HCT116 (cell line): ENCODE measurements around the gene NHLRC4. TPM values are rescaled to one million over a fixed set of nuclear protein-coding genes. Genes with fewer than 3 reads are reported as not detected.

Experiments used
- ATAC-seq: fragments of 200-7000 bp; cut with Tn5 transposase; 2 replicates; pipeline ENCODE4 v1.9.1; 2020; ENCODE audit warnings: mild to moderate bottlenecking, moderate library complexity
- BruUV-seq: library from RNA; stranded (reverse); fragments of 400-500 nt; replicated peaks from 2 replicates; lab custom pipeline; 2021; lab: Mats Ljungman, UMichigan
- CTCF ChIA-PET: fragments of 300-600 bp; sonication (Branson Sonifier 250); formaldehyde crosslinking; loops from one replicate; lab custom pipeline; 2021; ENCODE audit warnings: antibody characterized with exemption; lab: Charles Lee
- POLR2A ChIA-PET: fragments of 300-600, 350-600 bp; sonication (Branson Sonifier 250); formaldehyde crosslinking; loops from one replicate; lab custom pipeline; 2021; ENCODE audit warnings: antibody characterized with exemption; lab: Charles Lee
- RAD21 ChIA-PET, 2 experiments: fragments of 300-600 bp; sonication (Branson Sonifier 250); formaldehyde crosslinking; loops; one replicate each; lab custom pipeline; 2023; ENCODE audit warnings: low total read pairs in 2 of 2; ENCODE audit not compliant: uncharacterized antibody in 2 of 2, unreplicated experiment in 2 of 2, low non-redundant PET in 1 of 2; lab: Charles Lee
- DNase-seq: peaks from one replicate; pipeline ENCODE4 v3.0.0-alpha.2; 2010; ENCODE audit warnings: low read depth, low spot score
- H2AFZ ChIP-seq: fragments of 200-600 bp; shearing (Covaris generic), sonication (generic); 2 replicates; pipeline ENCODE4 v1.6.1; 2017; ENCODE audit warnings: low read depth, mixed run types, mixed read lengths, antibody characterized with exemption, low read length; ENCODE audit not compliant: poor library complexity, severe bottlenecking
- H3K27ac ChIP-seq: 2 replicates; pipeline ENCODE4 v1.5.1; 2012; ENCODE audit warnings: low read depth, low read length
- H3K27me3 ChIP-seq: fragments of 200-600 bp; sonication (generic); 2 replicates; pipeline ENCODE4 v1.6.1; 2016; ENCODE audit warnings: mixed run types, low read length, mixed read lengths; ENCODE audit not compliant: insufficient read depth
- H3K36me3 ChIP-seq, 2 experiments: fragments of 200-500 bp in 1 of 2; fragments of 200-600 bp in 1 of 2; sonication (Bioruptor generic) in 1 of 2; sonication (generic) in 1 of 2; 2 replicates each; pipeline versions ENCODE4 v1.5.1 to v1.6.1; 2014 to 2016; ENCODE audit warnings: low read length in 2 of 2, inconsistent platforms in 1 of 2, mixed read lengths in 1 of 2, mixed run types in 1 of 2; ENCODE audit not compliant: insufficient read depth in 2 of 2, control insufficient read depth in 1 of 2
- H3K4me1 ChIP-seq, 2 experiments: fragments of 200-600 bp in 1 of 2; sonication (generic) in 1 of 2; 2 replicates each; pipeline versions ENCODE4 v1.5.1 to v1.6.1; 2012 to 2017; ENCODE audit warnings: low read length in 2 of 2, inconsistent platforms in 1 of 2, mild to moderate bottlenecking in 1 of 2, mixed read lengths in 1 of 2, mixed run types in 1 of 2, moderate library complexity in 1 of 2; ENCODE audit not compliant: insufficient read depth in 2 of 2, control insufficient read depth in 1 of 2
- H3K4me2 ChIP-seq: fragments of 200-600 bp; sonication (generic); 2 replicates; pipeline ENCODE4 v1.6.1; 2017; ENCODE audit warnings: mixed run types, low read length, mixed read lengths
- H3K4me3 ChIP-seq, 2 experiments: fragments of 200-600 bp in 1 of 2; sonication (generic) in 1 of 2; replicated peaks in 1 of 2; 2 replicates each; pipeline ENCODE4 v1.5.1; 2011 to 2016; ENCODE audit warnings: low read length in 2 of 2, control low read depth in 1 of 2, low read depth in 1 of 2, mild to moderate bottlenecking in 1 of 2, mixed read lengths in 1 of 2, mixed run types in 1 of 2
- H3K79me2 ChIP-seq: fragments of 200-600 bp; sonication (generic); 2 replicates; pipeline ENCODE4 v1.6.1; 2017; ENCODE audit warnings: mild to moderate bottlenecking, mixed run types, low read length, moderate library complexity, mixed read lengths; ENCODE audit not compliant: insufficient read depth
- H3K9ac ChIP-seq: fragments of 200-600 bp; sonication (generic); 2 replicates; pipeline ENCODE4 v1.6.1; 2016; ENCODE audit warnings: low read length, mixed read lengths
- H3K9me2 ChIP-seq: fragments of 200-600 bp; sonication (generic), shearing (Covaris generic); 2 replicates; pipeline ENCODE4 v1.6.1; 2017; ENCODE audit warnings: mixed run types, mild to moderate bottlenecking, moderate library complexity; ENCODE audit not compliant: insufficient read depth
- H3K9me3 ChIP-seq, 2 experiments: fragments of 200-500 bp in 1 of 2; fragments of 200-600 bp in 1 of 2; sonication (Bioruptor generic) in 1 of 2; sonication (generic) in 1 of 2; 2 replicates each; pipeline ENCODE4 v1.6.1; 2014 to 2017; ENCODE audit warnings: low read length in 2 of 2, mixed read lengths in 2 of 2, inconsistent platforms in 1 of 2, low read depth in 1 of 2, mild to moderate bottlenecking in 1 of 2, mixed run types in 1 of 2, moderate library complexity in 1 of 2; ENCODE audit not compliant: control insufficient read depth in 1 of 2, insufficient read depth in 1 of 2
- H4K20me1 ChIP-seq: fragments of 200-600 bp; sonication (generic), shearing (Covaris generic); 2 replicates; pipeline ENCODE4 v1.6.1; 2017; ENCODE audit warnings: mixed run types, mild to moderate bottlenecking, moderate library complexity; ENCODE audit not compliant: insufficient read depth
- ATF3 ChIP-seq: IDR thresholded peaks from 2 replicates; pipeline ENCODE4 v1.6.1; 2012
- CBX3 ChIP-seq: IDR thresholded peaks from 2 replicates; pipeline ENCODE4 v1.6.1; 2012; ENCODE audit warnings: low read depth
- CEBPB ChIP-seq: IDR thresholded peaks from 2 replicates; pipeline ENCODE4 v1.6.1; 2012; ENCODE audit warnings: low read depth
- CTCF ChIP-seq, 3 experiments: fragments of 200-600 bp in 1 of 3; sonication (generic) in 1 of 3; IDR thresholded peaks in 2 of 3; conservative IDR thresholded peaks in 1 of 3; 2 replicates each; pipeline ENCODE4 v1.5.1; 2012 to 2017; ENCODE audit warnings: low read depth in 2 of 3, low read length in 2 of 3, antibody characterized with exemption in 1 of 3, borderline replicate concordance in 1 of 3, control low read depth in 1 of 3, mild to moderate bottlenecking in 1 of 3, mixed read lengths in 1 of 3, mixed run types in 1 of 3, moderate library complexity in 1 of 3; ENCODE audit not compliant: insufficient read depth in 1 of 3
- EGR1 ChIP-seq: IDR thresholded peaks from 2 replicates; pipeline ENCODE4 v1.6.1; 2012; ENCODE audit warnings: low read depth
- ELF1 ChIP-seq: IDR thresholded peaks from 2 replicates; pipeline ENCODE4 v1.6.1; 2012; ENCODE audit warnings: low read depth, borderline replicate concordance
- EZH2 ChIP-seq: fragments of 200-600 bp; sonication (generic); IDR thresholded peaks from 2 replicates; pipeline ENCODE4 v1.6.1; 2017; ENCODE audit warnings: antibody characterized with exemption, mixed run types
- EZH2phosphoT487 ChIP-seq: fragments of 200-600 bp; IDR thresholded peaks from 2 replicates; pipeline ENCODE4 v1.6.1; 2018; ENCODE audit warnings: antibody characterized with exemption, borderline replicate concordance
- JUND ChIP-seq: IDR thresholded peaks from 2 replicates; pipeline ENCODE4 v1.6.1; 2012
- POLR2A ChIP-seq: IDR thresholded peaks from 2 replicates; pipeline ENCODE4 v1.7.0; 2011; ENCODE audit warnings: borderline replicate concordance; ENCODE audit not compliant: insufficient read depth, insufficient read length; ENCODE audit errors: extremely low read depth
- RAD21 ChIP-seq: IDR thresholded peaks from 2 replicates; pipeline ENCODE4 v1.6.1; 2012; ENCODE audit warnings: low read depth, mild to moderate bottlenecking
- REST ChIP-seq: IDR thresholded peaks from 2 replicates; pipeline ENCODE4 v1.6.1; 2012; ENCODE audit warnings: low read depth
- SIN3A ChIP-seq: IDR thresholded peaks from 2 replicates; pipeline ENCODE4 v1.6.1; 2012; ENCODE audit warnings: low read depth
- SP1 ChIP-seq: IDR thresholded peaks from 2 replicates; pipeline ENCODE4 v1.6.1; 2012; ENCODE audit warnings: low read depth
- SRF ChIP-seq: IDR thresholded peaks from 2 replicates; pipeline ENCODE4 v1.6.1; 2012; ENCODE audit warnings: low read depth
- TCF7L2 ChIP-seq: IDR thresholded peaks from 2 replicates; pipeline ENCODE4 v1.7.0; 2011; ENCODE audit warnings: borderline replicate concordance, inconsistent platforms; ENCODE audit not compliant: insufficient read depth, insufficient read length; ENCODE audit errors: extremely low read depth
- YY1 ChIP-seq: IDR thresholded peaks from 2 replicates; pipeline ENCODE4 v1.6.1; 2011; ENCODE audit warnings: low read length, low read depth, moderate library complexity, mild to moderate bottlenecking; ENCODE audit not compliant: insufficient replicate concordance; ENCODE audit errors: extremely low read depth
- ZBTB33 ChIP-seq: IDR thresholded peaks from 2 replicates; pipeline ENCODE4 v1.6.1; 2011; ENCODE audit warnings: mild to moderate bottlenecking, low read length, moderate library complexity; ENCODE audit not compliant: insufficient replicate concordance; ENCODE audit errors: extremely low read depth
- ZFX ChIP-seq: fragments of 450-650 bp; IDR thresholded peaks from 2 replicates; pipeline ENCODE4 v1.6.1; 2017
- ZNF274 ChIP-seq: fragments of 200-500 bp; sonication (Bioruptor generic); IDR thresholded peaks from 2 replicates; pipeline ENCODE4 v1.6.1; 2014; ENCODE audit warnings: mild to moderate bottlenecking, low read depth, low read length, inconsistent platforms
- intact Hi-C: fragments of 100-400 bp; cut with micrococcal nuclease; formaldehyde crosslinking; loops from 2 replicates; pipeline ENCODE4 v1.10.0; 2022
- total RNA-seq: library from RNA; stranded (reverse); gene quantifications from one replicate; pipeline ENCODE4 v1.2.1, GENCODE V29; 2021; ENCODE audit not compliant: unreplicated experiment

Gene NHLRC4
- total RNA-seq, 1 experiment from 2014 or later, result 0.22 TPM

GRCh38 chr16:580141-580945 lies 13.5 kb downstream of the NHLRC4 start:
- Histone ChIP-seq H3K4me3 (no peak overlapping the region), H3K9me3 (no peaks in the 10 kb centered on the region), H3K9ac (no peak overlapping the region), H3K4me2 (no peak overlapping the region), H3K4me1 (peaks cover 0 to 2% of the 10 kb centered on the region in 2 experiments; a peak in 1 of 4 replicates), H2AFZ (no peak overlapping the region), H3K79me2 (no peaks in the 10 kb centered on the region), H4K20me1 (no peaks in the 10 kb centered on the region), H3K36me3 (no peaks in the 10 kb centered on the region), H3K9me2 (no peaks in the 10 kb centered on the region)
- RAD21 ChIA-PET, result no interaction called here
- BruUV-seq, result no TSS peak
- DNase-seq (no peak), ATAC-seq (no peak)
- POLR2A ChIA-PET, result no interaction called here
- TF ChIP-seq SP1 (no peak), RAD21 (no peak), REST (no peak), CBX3 (no peak), EZH2 (no peak), CTCF (IDR thresholded peaks at IDR 0.05 in 2 of 3, conservative IDR thresholded peaks at IDR 0.05 in 1 of 3; ENCODE audit: borderline replicate concordance in 1 of 3, insufficient read depth in 1 of 3, low read depth in 2 of 3, low read length in 2 of 3) (no peak), CEBPB (no peak), JUND (no peak), EGR1 (no peak), ZNF274 (no peak), ATF3 (no peak), ZFX (no peak), SRF (no peak), ELF1 (no peak), YY1 (no peak), POLR2A (no peak), SIN3A (no peak), ZBTB33 (no peak), TCF7L2 (no peak), EZH2phosphoT487 (no peak)
- TF ChIP-seq, all 23 proteins: peak for 0
- no peaks in the 10 kb centered on the region for H3K27me3 ChIP-seq
- CTCF ChIA-PET, result no interaction called here
- intact Hi-C loops, result no loop called here
- H3K27ac ChIP-seq, result no peak overlapping the region
